Measurements from ENCODE around the gene LMTK3.
A peak's percentile ranks its signal among the peaks of the same experiment; 100 is the strongest.
"Not testable (repeated sequence)": the region's sequence is repeated elsewhere in the genome, so short reads cannot be mapped to it uniquely, and the experiment has no call there.

The LMTK3 gene

DNA sequence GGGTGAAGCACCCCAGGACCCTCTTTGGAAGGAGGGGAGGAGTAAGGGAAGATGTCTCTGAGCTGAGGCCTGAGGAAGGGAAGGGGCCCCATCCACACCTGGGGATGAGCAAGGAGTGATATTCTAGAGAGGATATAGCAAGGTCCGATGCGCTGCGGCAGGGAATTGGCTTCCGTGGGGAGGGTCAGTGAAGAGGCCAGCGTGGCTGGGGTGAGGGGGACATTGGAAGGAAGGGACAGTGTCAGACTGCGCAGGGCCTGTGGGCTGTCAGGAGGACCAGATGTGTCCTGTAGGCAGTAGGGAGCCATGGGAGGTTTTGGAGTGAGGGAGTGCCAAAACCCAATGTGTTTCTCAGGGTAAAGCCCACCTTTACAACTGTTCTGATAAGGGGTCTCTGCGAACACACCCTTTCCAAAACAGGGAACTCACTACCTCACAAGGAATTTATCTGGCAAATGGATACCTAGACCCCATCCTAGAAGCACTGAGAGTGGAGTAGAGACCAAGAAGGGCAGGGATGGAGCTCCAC is 3.7 kb downstream of the LMTK3 start:
- DNase-seq, result no peak

DNA sequence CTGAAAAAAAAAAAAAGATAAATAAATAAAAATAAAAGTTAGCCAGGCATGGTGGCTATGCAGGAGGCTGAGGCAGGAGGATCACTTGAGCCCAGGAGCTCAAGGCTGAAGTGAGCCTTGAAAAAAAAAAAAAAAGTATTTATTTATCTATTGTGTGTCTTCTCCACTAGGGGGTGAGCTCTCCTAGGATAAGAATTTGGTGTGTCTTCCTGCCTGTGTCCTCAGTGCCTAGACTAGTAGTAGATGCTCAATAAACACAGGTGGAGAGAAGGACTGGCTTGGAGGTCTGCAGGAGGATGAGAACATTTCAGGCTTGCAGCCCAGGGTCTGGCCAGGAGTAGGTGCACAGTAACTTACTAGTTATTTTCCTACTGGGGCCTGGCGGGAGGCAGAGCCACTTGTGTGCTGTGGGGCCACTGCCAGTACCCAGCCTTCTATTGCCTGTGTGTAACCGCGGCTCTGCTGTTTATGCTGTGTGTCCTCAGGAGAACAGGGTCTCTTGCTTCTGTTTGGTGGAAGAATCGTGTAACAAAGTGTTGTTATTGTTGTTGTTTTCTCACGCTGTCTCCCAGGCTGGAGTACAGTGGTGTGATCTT is 5.4 kb downstream of the LMTK3 start:
- no peak for DNase-seq

DNA sequence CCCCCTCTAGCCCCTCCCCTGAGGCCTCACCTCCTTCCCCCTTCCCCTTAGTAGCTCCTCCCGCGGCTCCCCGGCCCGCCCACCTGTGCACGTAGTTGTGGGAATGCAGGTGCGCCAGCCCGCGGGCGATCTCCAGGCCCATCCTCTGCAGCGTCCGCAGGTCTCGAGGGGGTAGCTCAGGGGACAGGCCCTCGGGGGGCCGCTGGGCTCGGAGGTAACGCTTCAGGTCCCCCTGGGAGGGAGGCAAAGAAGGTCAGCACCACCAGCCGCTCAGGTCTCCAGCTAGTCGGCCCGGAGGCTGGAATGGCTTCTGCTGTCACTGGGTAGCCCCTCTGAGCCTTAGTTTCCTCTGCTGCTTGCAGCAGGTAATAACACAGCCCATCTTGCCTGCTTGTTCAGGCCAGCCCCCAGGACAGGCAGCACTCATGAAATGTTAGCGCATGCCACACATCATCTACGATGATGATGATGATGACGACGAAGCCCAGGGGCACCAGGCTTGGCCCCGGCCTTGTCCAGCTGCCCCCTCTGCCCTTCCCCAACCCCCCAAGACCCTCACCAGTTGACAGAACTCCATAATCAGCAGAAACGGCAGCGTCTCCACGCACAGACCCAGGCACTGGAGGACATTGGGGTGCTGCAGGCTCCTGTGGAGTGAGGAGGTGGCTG is 9.2 kb downstream of the LMTK3 start:
- DNase-seq, result peak; percentile 80

DNA sequence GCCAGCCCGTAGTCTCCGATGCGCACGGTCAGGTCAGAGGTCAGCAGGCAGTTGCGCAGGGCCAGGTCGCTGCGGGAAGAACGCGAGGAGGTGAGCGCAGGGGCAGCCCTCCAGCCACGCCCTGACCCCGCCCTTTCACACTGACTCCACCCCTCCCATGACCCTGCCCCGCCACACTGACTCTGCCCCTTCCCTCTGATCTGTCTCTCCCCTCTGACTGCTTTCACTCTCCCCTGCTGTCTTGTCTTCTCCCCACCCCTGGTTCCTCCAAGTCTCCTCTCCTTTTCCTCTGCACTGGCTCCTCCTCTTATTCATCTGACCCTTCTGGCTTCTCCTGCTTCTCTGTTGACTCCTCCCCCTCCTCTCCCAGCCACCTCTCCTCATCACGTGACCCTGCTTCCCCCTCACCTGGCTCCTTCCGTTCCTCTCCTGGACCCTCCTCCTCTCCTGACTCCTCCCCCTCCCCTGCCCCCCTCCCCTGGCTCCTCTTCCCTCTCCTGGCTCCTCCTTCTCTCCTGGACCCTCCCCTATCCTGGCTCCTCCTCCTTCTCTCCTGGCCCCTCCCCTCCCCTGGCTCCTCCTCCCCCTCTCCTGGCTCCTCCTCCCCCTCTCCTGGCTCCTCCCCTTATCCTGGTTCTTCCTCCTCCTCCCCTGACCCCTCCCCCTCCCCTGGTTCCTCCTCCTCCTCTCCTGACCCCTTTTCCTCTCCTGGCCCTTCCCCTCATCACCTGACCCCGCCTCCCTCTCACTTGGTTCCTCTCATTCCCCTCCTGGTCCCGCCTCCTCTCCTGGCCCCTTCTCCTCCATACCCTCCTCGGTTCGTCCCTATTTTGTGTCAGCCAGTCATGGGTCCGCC is 9.9 kb downstream of the LMTK3 start:
- DNase-seq, result no peak

DNA sequence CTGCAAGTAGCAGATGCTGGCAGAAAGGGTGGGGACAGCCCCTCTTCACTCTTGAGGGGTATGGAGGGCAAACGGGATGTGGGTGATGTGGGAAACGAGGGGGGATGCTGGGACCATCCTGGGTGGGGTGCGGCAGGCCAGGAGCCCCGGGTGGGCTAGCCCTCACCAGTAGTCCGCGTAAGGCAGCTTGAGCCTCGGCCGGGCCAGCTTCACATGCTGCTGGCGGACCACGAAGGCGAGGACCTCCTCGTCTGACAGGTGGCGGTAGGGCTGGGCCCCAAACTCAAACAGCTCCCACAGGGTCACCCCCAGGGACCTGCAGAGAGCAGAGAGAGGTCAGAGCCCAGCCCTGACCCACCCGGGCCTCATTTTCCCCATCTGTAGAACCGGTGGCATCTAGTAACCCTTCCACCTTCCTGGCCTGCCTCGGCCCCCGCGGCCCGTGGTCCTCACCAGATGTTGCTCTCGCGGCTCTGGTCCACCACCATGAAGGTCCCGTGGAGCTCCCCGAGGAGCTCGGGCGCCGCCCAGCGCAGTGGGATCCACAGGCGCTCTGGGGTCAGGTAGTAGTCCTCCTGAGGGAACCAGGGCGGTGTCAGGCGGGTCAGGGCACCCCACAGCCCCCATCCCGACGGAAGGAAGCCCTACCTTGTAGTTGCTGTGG is 10.7 kb downstream of the LMTK3 start:
- DNase-seq, result no peak

DNA sequence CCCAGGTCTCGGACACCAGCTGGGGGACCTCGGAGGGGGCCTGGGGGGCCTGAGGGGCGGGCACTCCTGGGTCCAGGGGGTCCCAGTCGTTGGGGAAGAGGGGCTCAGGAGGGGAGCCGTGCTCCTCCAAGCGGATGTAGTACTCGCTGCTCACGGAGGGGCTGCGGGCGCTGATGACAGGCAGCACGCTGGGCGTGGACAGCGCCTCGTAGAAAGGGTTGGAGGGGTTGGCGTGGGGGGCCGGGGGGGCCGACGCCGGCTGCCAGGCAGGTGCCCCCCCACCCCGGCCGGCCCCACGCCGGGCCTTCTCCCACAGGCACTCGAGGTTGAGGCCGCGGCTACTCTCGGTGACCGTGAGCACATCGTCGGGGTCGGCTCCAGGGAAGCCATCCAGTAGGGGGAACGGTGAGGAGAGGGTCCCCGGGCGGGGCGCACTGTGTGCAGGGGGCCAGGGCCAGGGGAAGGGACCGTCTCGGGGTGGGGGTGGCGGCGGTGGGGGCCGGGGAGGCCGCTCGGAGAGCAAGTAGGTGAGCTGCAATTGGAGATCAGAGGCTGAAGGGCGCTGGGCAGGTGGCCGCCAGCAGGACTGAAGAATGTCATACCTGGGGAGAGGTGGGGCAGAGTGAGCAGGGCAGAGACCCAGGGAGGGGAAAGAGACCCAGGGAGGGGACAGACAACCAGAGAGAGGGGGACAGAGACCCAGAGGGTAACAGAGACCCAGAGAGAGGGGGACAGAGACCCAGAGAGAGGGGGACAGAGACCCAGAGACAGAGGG is 12.1 kb downstream of the LMTK3 start:
- DNase-seq, result no peak

DNA sequence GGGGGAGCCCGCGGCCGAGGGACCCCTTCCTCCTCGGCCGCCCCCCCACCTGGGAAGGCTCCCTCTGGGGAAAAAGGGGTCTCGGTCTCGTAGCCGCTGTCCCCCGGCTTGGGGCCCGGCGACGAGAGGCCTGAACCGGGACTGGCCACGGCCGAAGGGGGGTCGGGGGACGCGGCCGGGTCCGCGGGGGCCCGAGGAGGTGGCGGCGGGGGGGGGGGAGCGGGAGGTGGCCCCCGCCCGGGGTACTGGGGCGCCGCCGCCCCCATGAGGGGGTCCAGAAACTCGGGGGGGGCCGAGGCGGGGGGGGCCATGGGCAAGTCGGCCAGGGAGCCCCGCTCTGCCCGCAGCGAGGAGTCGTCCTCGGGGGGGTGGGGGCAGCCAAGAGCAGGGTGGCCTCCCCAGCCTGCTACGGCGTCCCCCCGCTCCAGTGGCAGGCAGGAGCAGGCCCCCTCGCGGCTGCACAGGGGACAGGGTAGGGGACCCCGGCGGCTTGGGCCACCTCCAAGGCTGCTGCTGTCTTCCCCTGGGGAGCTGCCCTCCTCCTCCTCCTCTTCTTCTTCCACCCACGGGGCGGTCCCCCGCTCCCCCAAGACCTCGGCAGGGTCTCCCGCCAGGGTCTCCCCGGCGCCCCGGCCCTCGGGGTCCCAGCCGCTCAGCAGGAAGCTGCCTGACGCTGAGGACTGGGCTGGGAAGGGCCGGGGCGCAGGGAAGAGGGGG is 12.9 kb downstream of the LMTK3 start:
- no peak for DNase-seq

DNA sequence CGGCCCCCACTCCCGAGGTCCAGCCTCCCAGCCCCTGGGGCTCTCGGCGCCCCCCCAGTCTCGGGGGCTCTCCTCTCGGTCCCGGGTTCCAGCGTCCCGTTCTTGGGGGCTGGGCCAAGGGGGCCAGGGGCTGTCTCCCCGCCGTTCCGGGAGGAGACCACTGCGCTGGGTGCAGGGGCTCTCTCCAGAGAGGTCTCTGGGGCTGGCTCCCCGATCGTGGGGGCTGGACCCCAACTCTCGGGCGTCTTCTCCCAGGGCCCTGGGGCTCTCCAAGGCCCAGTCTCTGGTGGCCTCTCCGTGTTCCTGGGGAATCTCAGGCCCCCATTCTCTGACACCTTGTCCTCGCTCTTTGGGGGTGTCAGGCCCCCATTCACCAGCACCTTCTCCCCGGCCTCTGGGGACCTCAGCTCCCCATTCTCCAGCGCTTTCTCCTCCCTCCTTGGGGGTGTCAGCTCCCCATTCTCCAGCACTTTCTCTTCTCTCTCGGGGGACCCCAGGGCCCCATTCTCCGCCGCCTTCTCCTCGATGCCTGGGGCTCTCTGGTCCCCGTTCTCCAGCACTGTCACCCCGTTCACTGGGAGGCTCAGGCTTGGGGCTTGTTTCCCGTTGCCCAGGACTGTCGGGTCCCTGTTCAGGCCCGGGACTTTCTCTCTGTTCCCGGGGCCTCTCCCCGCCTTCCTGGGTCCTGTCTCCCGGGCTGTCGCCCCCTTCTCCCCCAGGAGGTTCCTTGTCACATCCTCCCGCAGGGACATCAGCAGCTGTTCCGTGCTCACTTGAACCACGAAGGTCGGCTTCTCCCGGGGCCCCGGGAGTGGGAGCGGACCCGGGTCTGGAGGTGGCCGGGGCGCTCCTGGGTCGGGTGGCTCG is 13.7 kb downstream of the LMTK3 start:
- no peak for DNase-seq

DNA sequence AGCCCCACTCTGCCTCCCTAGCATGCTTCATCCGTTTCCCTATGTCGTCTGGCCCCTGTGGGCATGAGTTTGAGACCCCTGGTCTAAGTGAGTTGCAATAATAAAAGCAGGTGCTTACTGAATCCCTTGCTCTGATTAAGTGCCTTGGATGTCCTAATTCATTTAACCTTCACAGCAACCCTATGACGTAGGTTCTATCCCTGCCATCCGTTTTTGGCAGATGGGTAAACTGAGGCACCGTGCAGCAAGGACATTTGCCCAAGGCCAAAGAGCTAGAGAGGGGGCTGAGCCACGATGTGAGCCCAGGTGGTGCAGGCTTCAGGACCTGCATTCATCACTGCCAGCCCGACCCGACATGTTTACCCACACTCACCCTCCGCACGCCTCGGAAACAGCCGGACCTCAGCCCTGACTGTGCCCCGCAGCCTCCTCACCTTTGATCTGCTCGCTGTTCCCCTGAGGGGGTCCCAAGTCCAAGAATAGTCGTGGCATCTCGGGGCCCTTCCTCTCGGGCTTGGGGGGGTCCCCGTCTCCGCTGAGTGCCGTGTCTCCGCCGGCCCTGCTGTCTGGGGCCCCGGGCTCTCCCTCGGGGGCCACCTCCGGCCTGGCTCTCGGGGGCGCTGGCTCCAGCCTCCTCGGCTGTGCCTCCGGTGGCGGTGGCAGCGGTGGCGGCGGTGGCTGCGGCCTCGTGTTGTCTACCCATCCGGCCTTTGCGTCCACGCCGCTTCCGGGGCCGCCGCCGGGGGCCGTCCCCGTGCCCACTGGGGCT is 14.5 kb downstream of the LMTK3 start:
- no peak for DNase-seq

DNA sequence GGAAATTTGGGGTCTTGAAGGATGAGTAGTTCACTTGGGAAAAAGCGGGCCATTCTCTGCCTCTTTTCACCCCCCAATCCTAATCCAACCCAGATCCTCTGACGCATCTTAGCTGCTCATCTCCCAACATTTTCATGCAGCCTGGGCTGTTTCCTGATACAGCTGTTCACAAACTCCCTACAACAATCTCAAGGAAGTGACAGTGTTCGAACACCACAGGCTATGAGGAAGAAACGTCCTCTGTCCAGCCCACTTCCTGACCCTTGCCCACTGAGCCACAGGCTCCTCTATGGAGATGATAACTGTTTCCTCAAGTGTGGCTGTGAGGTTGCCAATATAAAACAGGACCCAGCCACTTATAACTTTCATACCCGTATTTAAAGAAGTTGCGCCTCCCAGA is 16.2 kb downstream of the LMTK3 start:
- no peak for DNase-seq

DNA sequence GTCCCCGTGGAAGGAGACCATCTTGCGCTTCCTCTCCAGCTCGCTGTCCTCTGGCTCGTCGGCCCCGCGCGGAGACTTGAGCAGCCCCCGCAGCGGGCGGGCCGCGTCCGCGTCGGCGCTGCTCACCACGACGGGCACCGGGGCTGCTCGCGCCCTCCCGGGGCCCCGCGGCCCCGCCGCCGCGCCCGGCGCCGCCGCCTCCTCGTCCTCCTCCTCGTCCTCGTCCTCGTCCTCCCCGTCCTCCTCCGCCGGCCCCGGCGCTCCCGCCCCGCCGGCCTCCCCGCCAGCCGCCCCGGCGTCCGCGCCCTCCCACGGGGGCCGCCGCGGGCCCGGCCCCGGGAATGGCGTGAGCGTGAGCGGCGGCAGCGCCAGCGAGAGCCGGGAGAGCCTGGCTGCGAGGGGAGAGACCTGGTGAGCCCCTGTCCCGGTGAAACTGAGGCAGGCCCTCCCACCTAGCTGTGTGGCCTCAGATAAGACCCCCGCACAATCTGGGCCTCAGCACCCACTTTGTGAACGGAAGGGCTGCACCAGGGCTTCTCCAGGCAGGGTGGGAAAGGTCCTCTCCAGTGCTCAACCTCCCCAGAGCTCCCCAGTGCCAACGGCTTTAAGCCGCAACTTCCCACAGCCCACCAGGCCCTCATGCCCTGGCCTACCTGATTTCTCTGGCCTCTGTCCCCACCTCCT is 17.8 kb downstream of the LMTK3 start:
- DNase-seq, result no peak

DNA sequence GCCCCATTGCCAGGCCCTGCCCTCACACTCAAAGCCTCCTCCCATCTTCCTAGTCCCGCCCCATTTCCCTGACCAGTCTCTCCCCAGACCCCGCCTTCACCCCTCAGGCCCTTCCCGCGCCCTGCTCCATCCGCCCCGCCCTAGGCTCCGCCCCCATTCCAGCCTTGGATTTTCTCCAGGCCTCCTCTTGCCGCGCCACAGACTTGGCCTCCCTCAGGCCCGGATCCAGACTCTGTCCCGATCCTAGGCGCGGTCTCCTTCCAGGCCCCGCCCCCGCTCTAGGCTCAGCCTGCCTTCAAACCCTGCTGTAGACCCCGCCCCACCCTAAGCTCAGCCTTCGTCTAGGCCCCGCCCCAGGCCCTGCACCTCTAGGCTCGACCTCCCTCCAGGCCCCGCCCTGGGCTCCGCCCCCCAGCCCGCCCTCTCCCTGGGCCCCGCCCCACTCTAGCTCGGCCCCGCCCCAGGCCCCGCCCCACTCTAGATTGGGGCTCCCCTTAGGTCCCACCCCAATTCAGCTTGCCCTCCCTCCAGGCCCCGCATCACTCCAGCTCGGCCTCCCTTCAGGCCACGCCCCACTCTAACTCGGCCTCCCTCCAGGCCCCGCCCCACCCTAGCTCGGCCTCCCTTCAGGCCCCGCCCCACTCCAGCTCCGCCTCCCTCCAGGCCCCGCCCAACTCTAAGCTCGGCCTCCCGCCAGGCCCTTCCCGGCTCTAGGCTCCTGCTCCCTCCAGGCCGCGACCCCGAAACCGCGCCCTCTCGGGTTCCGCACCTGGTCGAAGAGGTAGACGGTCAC is 18.5 kb downstream of the LMTK3 start:
- DNase-seq, result peak; percentile 92

DNA sequence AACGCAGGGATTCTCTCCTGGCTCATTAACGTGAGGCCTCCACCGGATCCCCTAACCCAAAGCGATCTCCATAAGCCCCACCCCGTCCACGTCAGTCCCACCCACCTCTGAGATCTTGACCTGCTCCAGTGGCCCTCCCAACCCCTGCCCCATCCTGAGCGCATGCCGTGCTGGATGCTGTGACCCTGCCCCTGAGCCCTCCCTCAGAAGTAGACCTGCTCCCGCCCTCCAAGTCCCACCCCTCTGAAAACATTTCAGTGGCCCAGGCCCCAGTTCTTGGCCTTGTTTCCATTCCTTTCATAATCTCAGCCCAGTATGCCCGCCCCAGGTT is 19.9 kb downstream of the LMTK3 start:
- no peak for DNase-seq

DNA sequence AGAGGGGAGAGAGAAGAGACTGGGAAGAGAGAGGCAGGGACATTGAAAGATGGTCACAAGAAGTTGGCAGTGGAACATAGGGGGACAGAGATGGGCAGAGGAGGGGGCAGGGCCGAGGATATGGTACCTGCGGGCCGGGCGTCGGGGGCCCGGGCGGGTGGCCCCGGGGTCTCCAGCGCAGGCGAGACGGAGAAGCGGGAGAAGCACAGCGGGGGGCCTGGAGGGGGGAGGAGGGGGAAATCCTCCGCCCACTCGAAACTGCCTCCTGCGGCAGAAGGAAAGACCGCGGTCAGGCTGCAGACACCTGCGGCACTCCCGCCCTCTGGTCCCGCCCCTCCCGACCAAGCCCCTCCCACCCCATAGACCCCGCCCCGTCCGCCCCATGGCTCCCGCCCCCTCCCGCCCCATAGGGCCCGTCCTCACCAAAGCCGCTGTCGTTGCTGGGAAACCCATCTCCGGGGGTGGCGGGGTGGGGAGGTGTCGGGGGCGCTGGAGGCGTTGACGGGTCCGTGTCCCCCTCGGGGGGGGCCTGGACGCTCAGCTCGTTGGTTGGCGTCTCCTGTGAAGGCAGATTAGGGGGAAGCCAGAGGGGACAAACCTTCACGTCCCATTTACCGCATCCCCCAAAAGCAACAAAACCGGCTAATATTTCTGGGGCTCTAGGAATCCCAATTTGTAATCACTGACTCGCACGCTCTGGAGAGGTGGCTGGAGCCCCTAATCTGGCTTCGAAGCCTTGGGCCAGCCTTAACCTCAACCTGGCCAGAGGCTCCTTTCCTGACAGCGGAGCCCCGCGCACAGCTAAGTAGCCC is 20.4 kb downstream of the LMTK3 start:
- peak; percentile 80 for DNase-seq

DNA sequence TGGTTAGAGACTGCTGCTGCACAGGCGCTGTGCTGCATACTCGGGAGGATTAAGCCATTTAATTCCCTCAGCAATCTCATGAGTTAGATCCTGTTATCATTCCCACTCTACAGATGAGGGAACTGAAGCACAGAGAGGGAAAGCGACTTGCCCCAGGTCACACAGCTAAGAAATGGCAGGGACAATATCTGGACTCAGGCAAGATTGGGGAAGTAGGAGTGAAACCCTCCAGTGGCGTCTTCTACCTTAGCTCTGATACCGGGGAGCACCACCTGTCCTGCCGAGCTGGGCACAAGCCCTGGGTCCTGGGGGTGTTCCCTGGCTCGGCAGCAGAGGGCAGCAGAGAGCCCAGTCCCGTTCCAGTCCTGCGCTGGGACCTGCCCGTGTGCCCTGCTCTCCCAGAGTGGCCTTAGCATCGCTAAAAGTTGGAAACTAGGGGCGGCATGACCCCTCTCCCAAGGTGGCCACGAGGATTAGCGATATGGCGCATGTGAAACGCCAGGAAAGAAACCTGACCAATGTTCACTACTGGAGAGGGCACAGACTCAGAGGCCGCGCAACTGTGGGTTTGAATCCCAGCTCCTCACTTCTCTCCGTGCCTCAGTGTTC is 21.9 kb downstream of the LMTK3 start:
- peak; percentile 95 for DNase-seq

DNA sequence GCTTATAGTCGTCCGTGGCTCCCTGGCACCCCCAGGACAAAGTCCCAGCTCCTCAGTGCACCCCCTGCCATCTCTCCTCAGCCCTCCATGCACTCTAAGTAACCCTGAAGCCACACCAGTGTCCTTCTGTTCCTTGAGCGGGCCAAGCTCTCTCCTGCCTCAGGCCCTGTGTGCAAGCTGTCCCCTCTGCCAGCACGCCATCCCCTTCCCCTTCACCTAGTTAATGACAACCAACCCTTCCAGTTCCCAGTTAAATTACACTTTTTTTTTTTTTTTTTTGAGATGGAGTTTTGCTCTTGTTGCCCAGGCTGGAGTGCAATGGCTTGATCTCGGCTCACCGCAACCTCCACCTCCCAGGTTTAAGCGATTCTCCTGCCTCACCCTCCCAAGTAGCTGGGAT is 23.2 kb downstream of the LMTK3 start:
- not testable (repeated sequence) for DNase-seq

DNA sequence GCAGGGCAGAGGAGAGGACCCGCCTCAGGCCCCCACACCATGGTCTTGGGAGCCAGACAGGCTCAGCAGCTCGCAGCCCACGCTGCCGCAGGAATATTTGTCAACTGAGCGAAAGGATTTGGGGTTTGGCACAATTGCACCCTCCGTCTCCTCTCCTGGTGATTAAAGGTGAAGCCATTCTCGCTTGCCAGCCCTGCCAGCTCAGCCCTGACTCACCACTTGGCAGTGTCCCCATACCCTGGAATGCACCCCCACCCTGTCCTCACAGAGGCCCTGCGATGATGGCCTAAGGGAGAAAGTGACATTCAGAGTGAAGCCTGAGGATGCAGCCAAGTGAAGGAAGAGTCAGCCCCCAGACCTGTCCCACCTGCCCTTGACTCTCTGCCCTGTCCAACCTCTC is 23.7 kb downstream of the LMTK3 start:
- DNase-seq, result no peak
